GM10266 (cell line): ENCODE measurements around the gene POFUT1.
"Not testable (repeated sequence)": the region's sequence is repeated elsewhere in the genome, so short reads cannot be mapped to it uniquely, and the experiment has no call there.

ENCODE experiments used
- DNase-seq: peaks from one replicate; pipeline ENCODE4 v3.0.0; 2012; ENCODE audit errors: extremely low spot score
- CTCF ChIP-seq: IDR thresholded peaks from 2 replicates; pipeline ENCODE4 v1.5.1; 2012; ENCODE audit warnings: mild to moderate bottlenecking, low read depth; ENCODE audit not compliant: control insufficient read depth, insufficient read depth; ENCODE audit errors: missing control alignments

The POFUT1 gene

GRCh38 chr20:32274359-32274758, 66.7 kb downstream of the POFUT1 start:
- TF ChIP-seq CTCF, result no peak
- no peak for DNase-seq

GRCh38 chr20:32275163-32275562, 67.5 kb downstream of the POFUT1 start:
- DNase-seq, result not testable (repeated sequence)

GRCh38 chr20:32277361-32278198, 69.9 kb downstream of the POFUT1 start, which contains the start of gene KIF3B:
Gene KIF3B, plus strand, starts transcription at chr20:32277651. Its CDS starts 32,127 bp downstream, at chr20:32309778.
- TF ChIP-seq CTCF, result no peak

GRCh38 chr20:32278199-32278643, 70.5 kb downstream of the POFUT1 start:
- no peak for TF ChIP-seq CTCF
- DNase-seq, result peak; percentile 57

More at GRCh38 chr20:32277361-32278198, 69.9 kb downstream of the POFUT1 start, which contains the start of gene KIF3B:
- peak; percentile 96 for DNase-seq

- no peak for TF ChIP-seq CTCF
Observed at GRCh38 chr20:32281711-32282110, 74.0 kb downstream of the POFUT1 start.

GRCh38 chr20:32282461-32282860, 74.8 kb downstream of the POFUT1 start:
- no peak for DNase-seq
- no peak for TF ChIP-seq CTCF

More at GRCh38 chr20:32281711-32282110, 74.0 kb downstream of the POFUT1 start:
- DNase-seq, result no peak

- DNase-seq, result peak; percentile 35
- no peak for TF ChIP-seq CTCF
Observed at GRCh38 chr20:32285082-32285620, 77.5 kb downstream of the POFUT1 start.
